B cell (primary cell): ENCODE results near the gene EEF1B2. TPM values are rescaled to one million over a fixed set of nuclear protein-coding genes. Genes with fewer than 3 reads are reported as not detected.
A peak's percentile ranks its signal among the peaks of the same experiment; 100 is the strongest.

Experiments used
- ATAC-seq: fragments of 200-7000 bp; cut with Tn5 transposase; one replicate; pipeline ENCODE4 v1.10.0; 2021; ENCODE audit warnings: low read depth, mild to moderate bottlenecking, moderate number of reproducible peaks, moderate library complexity
- CTCF ChIA-PET: fragments of 350-600 bp; sonication (Branson Sonifier 250); formaldehyde crosslinking; loops from one replicate; lab custom pipeline; 2021; ENCODE audit warnings: antibody characterized with exemption, inconsistent platforms; lab: Charles Lee
- POLR2A ChIA-PET: fragments of 350-600 bp; sonication (Branson Sonifier 250); formaldehyde crosslinking; loops from one replicate; lab custom pipeline; 2021; ENCODE audit warnings: antibody characterized with exemption; lab: Charles Lee
- DNase-seq: peaks from one replicate; pipeline ENCODE4 v3.0.0; 2013
- H2AFZ ChIP-seq: 2 replicates; pipeline ENCODE4 v1.6.1; 2012; ENCODE audit warnings: mild to moderate bottlenecking, low read depth, low read length; ENCODE audit not compliant: insufficient read depth, poor library complexity, severe bottlenecking
- H3K27ac ChIP-seq, 2 donors: 1 replicate in 1 of 2; 2 replicates in 1 of 2; pipeline ENCODE4 v1.5.1; 2012 to 2013; ENCODE audit warnings: low read length in 2 of 2, mild to moderate bottlenecking in 2 of 2, moderate library complexity in 1 of 2
- H3K27me3 ChIP-seq, 4 experiments: fragments of 200-600 bp in 1 of 4; sonication (generic) in 1 of 4; replicated peaks in 1 of 4; 1 replicate in 2 of 4; 2 replicates in 2 of 4; pipeline versions ENCODE4 v1.6.1 to v1.7.0; 2013 to 2016; ENCODE audit warnings: low read length in 3 of 4, mild to moderate bottlenecking in 2 of 4, mixed read lengths in 1 of 4, moderate library complexity in 1 of 4; ENCODE audit not compliant: insufficient read depth in 4 of 4, control insufficient read depth in 3 of 4; ENCODE audit errors: control extremely low read depth in 1 of 4
- H3K36me3 ChIP-seq, 2 experiments: replicated peaks in 1 of 2; 1 replicate in 1 of 2; 2 replicates in 1 of 2; pipeline versions ENCODE4 v1.6.1 to v1.7.1; 2013; ENCODE audit warnings: low read length in 1 of 2; ENCODE audit not compliant: insufficient read depth in 2 of 2, control insufficient read depth in 1 of 2; ENCODE audit errors: control extremely low read depth in 1 of 2, extremely low read depth in 1 of 2
- H3K4me1 ChIP-seq, 2 donors: fragments of 200-600 bp in 1 of 2; sonication (generic) in 1 of 2; 1 replicate in 1 of 2; 2 replicates in 1 of 2; pipeline versions ENCODE4 v1.5.1 to v1.6.1; 2013 to 2017; ENCODE audit warnings: low read length in 2 of 2; ENCODE audit not compliant: control insufficient read depth in 2 of 2, insufficient read depth in 2 of 2
- H3K4me2 ChIP-seq: replicated peaks from 2 replicates; pipeline ENCODE3; 2012; ENCODE audit warnings: mild to moderate bottlenecking, low read depth, low read length; ENCODE audit not compliant: poor library complexity, severe bottlenecking
- H3K4me3 ChIP-seq, 5 experiments: fragments of 200-600 bp in 1 of 5; sonication (generic) in 1 of 5; 1 replicate in 3 of 5; 2 replicates in 2 of 5; pipeline versions ENCODE4 v1.5.1 to v1.7.0; 2011 to 2016; ENCODE audit warnings: low read length in 4 of 5, mild to moderate bottlenecking in 4 of 5, low read depth in 2 of 5, control low read depth in 1 of 5, moderate library complexity in 1 of 5; ENCODE audit not compliant: insufficient read depth in 1 of 5; ENCODE audit errors: control extremely low read depth in 1 of 5, extremely low read depth in 1 of 5
- H3K79me2 ChIP-seq: fragments of 200-600 bp; sonication (generic); one replicate; pipeline ENCODE4 v1.6.0; 2016; ENCODE audit warnings: low read length; ENCODE audit not compliant: control insufficient read depth, insufficient read depth
- H3K9ac ChIP-seq: fragments of 200-600 bp; sonication (generic); 2 replicates; pipeline ENCODE4 v1.6.1; 2017; ENCODE audit warnings: mild to moderate bottlenecking, low read length, moderate library complexity
- H3K9me3 ChIP-seq, 3 donors: one replicate each; pipeline versions ENCODE4 v1.6.1 to v1.7.1; 2013; ENCODE audit warnings: low read length in 2 of 3; ENCODE audit not compliant: control insufficient read depth in 2 of 3, insufficient read depth in 1 of 3; ENCODE audit errors: control extremely low read depth in 1 of 3
- H4K20me1 ChIP-seq: 2 replicates; pipeline ENCODE4 v1.6.0; 2012; ENCODE audit warnings: mild to moderate bottlenecking, low read length; ENCODE audit not compliant: insufficient read depth, control insufficient read depth, poor library complexity, severe bottlenecking
- H3K27ac Mint-ChIP-seq: one replicate; pipeline ENCODE4 v1.8.0; 2021; ENCODE audit warnings: mixed read lengths
- H3K27me3 Mint-ChIP-seq: one replicate; pipeline ENCODE4 v1.8.0; 2021; ENCODE audit warnings: mixed read lengths
- H3K4me1 Mint-ChIP-seq: one replicate; pipeline ENCODE4 v1.8.0; 2021; ENCODE audit warnings: mixed read lengths
- H3K4me3 Mint-ChIP-seq: one replicate; pipeline ENCODE4 v1.8.0; 2021; ENCODE audit warnings: mixed read lengths
- H3K9me3 Mint-ChIP-seq: one replicate; pipeline ENCODE4 v1.8.0; 2022; ENCODE audit warnings: mixed read lengths; ENCODE audit not compliant: insufficient read depth
- EZH2 ChIP-seq: IDR thresholded peaks from 2 replicates; pipeline ENCODE4 v1.6.1; 2012; ENCODE audit warnings: borderline replicate concordance, low read depth, mild to moderate bottlenecking, moderate library complexity, low read length; ENCODE audit not compliant: insufficient read depth, poor library complexity, severe bottlenecking
- WGBS: methylation state at CpG from one replicate; pipeline ENCODE4 v1.1.5; 2013; ENCODE audit warnings: missing lambda C conversion rate; ENCODE audit not compliant: insufficient coverage; 5-methylcytosine and 5-hydroxymethylcytosine counted together
- intact Hi-C: fragments of 100-400 bp; cut with micrococcal nuclease; formaldehyde crosslinking; loops from one replicate; pipeline ENCODE4 v1.10.0; 2022
- polyA minus RNA-seq: library from RNA; depleted of rRNA, polyadenylated mRNA; stranded (reverse); fragments of >200 nt; gene quantifications from 2 replicates; pipeline ENCODE4 v1.2.3, GENCODE V29; 2012
- polyA plus RNA-seq: library from polyadenylated mRNA; depleted of rRNA; stranded (reverse); fragments of >200 nt; gene quantifications from 2 replicates; pipeline ENCODE4 v1.2.3, GENCODE V29; 2012
- total RNA-seq, 2 donors: library from RNA; stranded (reverse); fragments of 120-200 nt in 1 of 2; gene quantifications; 1 replicate in 1 of 2; 2 replicates in 1 of 2; pipeline versions ENCODE4 v1.2.3 to v1.2.4, GENCODE V29; 2013 to 2022
- TF ChIP-seq, protein P1 (sequence below): fragments of 200-600 bp; IDR thresholded peaks from one replicate; pipeline ENCODE4 v1.8.0; 2022; ENCODE audit warnings: antibody characterized with exemption, mild to moderate bottlenecking

Gene EEF1B2
- 813 and 862 TPM in 2 replicates for total RNA-seq
- 1,638 TPM for total RNA-seq (2013)
- polyA plus RNA-seq = 815 and 888 TPM in 2 replicates
- 587 and 765 TPM in 2 replicates for polyA minus RNA-seq

DNA sequence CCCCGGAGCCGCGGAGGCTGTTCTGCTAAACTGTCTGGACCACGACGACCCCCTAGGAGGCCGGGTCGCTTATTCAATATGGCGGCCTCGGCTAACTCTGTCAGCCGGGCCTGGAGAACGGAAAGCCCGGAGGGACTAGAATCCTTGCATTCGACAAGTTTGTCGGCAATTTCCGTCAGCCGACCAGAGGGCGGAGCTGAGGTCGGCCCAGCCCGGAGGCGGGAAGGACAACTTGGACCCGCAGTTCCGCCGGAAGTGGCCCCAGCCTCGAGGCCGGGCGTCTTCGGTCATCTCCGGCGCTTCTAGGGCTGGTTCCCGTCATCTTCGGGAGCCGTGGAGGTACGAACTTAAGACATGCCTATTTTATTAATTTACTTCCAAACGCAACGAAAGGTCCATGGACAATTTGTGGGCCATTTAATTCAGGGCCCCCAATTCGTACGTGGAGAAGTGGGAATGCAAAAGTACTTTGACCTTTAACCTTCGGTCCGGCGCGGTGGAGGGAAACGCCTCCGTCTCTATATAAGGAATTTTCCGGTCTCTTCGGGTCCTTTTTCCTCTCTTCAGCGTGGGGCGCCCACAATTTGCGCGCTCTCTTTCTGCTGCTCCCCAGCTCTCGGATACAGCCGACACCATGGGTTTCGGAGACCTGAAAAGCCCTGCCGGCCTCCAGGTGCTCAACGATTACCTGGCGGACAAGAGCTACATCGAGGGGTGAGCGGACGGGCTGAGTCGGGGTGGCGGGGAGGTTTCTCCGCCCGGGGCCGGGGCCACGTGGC lies at the start of gene EEF1B2, which contains the start of gene NDUFS1:
Gene EEF1B2 (plus strand): TSS at position 550 of the 779 bp plus-strand sequence. CDS start 85 bp downstream, at position 635.
Gene NDUFS1 (minus strand): TSS at position 99 of the 779 bp plus-strand sequence. CDS start 5,766 bp downstream, outside the sequence.
- peak within 1 kb of the TSS; percentile 91 for H2AFZ ChIP-seq
- H4K20me1 ChIP-seq = peaks cover 20% of the 10 kb centered on the region
- no peaks in the 10 kb centered on the region for H3K27me3 ChIP-seq
- intact Hi-C loops = loop anchor here (1.0 to 5.0 kb wide), 6 partner anchors 73 to 1553 kb away; partner anchors contain the start of genes ADAM23, CCNYL1 and INO80D
- Mint-ChIP-seq H3K9me3 (no peaks in the 10 kb centered on the region), H3K27me3 (no peaks in the 10 kb centered on the region), H3K27ac (peak within 1 kb of the TSS; percentile 93), H3K4me3 (peak within 1 kb of the TSS; percentile 90), H3K4me1 (peaks cover 44% of the 10 kb centered on the region)
- peaks cover 8 to 30% of the 10 kb centered on the region in 2 experiments for H3K36me3 ChIP-seq
- H3K9ac ChIP-seq = peak within 1 kb of the TSS; percentile 78
- TF ChIP-seq, protein P1, sequence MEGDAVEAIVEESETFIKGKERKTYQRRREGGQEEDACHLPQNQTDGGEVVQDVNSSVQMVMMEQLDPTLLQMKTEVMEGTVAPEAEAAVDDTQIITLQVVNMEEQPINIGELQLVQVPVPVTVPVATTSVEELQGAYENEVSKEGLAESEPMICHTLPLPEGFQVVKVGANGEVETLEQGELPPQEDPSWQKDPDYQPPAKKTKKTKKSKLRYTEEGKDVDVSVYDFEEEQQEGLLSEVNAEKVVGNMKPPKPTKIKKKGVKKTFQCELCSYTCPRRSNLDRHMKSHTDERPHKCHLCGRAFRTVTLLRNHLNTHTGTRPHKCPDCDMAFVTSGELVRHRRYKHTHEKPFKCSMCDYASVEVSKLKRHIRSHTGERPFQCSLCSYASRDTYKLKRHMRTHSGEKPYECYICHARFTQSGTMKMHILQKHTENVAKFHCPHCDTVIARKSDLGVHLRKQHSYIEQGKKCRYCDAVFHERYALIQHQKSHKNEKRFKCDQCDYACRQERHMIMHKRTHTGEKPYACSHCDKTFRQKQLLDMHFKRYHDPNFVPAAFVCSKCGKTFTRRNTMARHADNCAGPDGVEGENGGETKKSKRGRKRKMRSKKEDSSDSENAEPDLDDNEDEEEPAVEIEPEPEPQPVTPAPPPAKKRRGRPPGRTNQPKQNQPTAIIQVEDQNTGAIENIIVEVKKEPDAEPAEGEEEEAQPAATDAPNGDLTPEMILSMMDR = no peak
- TF ChIP-seq EZH2 = no peak
- peak within 1 kb of the TSS; percentile 75 to 90 for H3K27ac ChIP-seq
- DNase-seq (peak; percentile 97), ATAC-seq (peak; percentile 86)
- WGBS = under 1% methylated on average over 55 of the region's 64 CpGs
- peak within 1 kb of the TSS; percentile 79 for H3K4me2 ChIP-seq
- H3K9me3 ChIP-seq = no peaks in the 10 kb centered on the region
- H3K4me3 ChIP-seq = peak within 1 kb of the TSS; percentile 70 to 97 (median 76)
- CTCF ChIA-PET = interaction anchor here (0.7 to 1.0 kb wide), 2 partner anchors 74 to 453 kb away, joined by 3 to 4 read pairs; partner anchors contain the start of gene INO80D
- H3K4me1 ChIP-seq = peaks cover 17 to 23% of the 10 kb centered on the region in 2 donors
- POLR2A ChIA-PET = interaction anchor here (0.7 to 1.8 kb wide), 7 partner anchors 74 to 1006 kb away, joined by 3 to 8 read pairs (median 3); partner anchors contain the start of genes INO80D, KLF7 and ZDBF2
- H3K79me2 ChIP-seq = peaks cover 63% of the 10 kb centered on the region

DNA sequence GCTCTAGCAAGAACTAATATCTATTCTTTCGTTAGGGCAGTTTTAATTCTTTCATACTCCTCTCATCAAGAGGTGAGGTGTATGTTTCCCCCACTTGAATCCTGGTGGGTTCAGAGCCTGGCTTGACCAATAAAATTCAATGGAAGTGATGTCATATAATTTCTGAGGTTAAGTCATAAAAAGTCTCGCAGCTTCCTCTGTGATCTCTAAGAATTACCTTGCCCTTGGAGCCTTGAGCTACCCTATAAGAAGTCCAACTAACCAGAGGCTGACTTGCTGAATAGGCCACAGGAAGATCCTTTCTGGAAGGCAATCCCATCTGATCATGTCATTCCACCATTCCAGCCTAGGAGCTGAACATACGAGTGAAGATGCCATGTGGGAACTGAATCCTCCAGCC lies 47.6 kb upstream of the EEF1B2 start:
- no peaks in the 10 kb centered on the region for H3K36me3 ChIP-seq
- peaks cover 0 to 6% (median 3%) of the 10 kb centered on the region in 3 donors for H3K9me3 ChIP-seq
- H3K79me2 ChIP-seq = no peaks in the 10 kb centered on the region
- no peak overlapping the region for H3K27ac ChIP-seq
- intact Hi-C loops = no loop called here
- H3K4me3 ChIP-seq = no peak overlapping the region
- H3K27me3 Mint-ChIP-seq = no peaks in the 10 kb centered on the region
- H3K4me1 Mint-ChIP-seq = no peaks in the 10 kb centered on the region
- no peak overlapping the region for H3K4me2 ChIP-seq
- DNase-seq (no peak), ATAC-seq (no peak)
- H2AFZ ChIP-seq = no peak overlapping the region
- CTCF ChIA-PET = no interaction called here
- POLR2A ChIA-PET = no interaction called here
- no peak overlapping the region for H3K4me3 Mint-ChIP-seq
- H3K9ac ChIP-seq = no peak overlapping the region
- H4K20me1 ChIP-seq = no peaks in the 10 kb centered on the region
- no peak for TF ChIP-seq EZH2
- TF ChIP-seq, protein P1 = no peak
- H3K27me3 ChIP-seq = no peaks in the 10 kb centered on the region
- H3K4me1 ChIP-seq = no peaks in the 10 kb centered on the region
- H3K27ac Mint-ChIP-seq = no peak overlapping the region
- no peaks in the 10 kb centered on the region for H3K9me3 Mint-ChIP-seq
- WGBS = 100% methylated on average over 2 of the region's 3 CpGs
